Measurements from ENCODE around the gene MUSK.
"Not testable (repeated sequence)": the region's sequence is repeated elsewhere in the genome, so short reads cannot be mapped to it uniquely, and the experiment has no call there.

MUSK gene

GRCh38 chr9:110764006-110764405 lies 95.4 kb downstream of the MUSK start:
- DNase-seq: no peak

DNA sequence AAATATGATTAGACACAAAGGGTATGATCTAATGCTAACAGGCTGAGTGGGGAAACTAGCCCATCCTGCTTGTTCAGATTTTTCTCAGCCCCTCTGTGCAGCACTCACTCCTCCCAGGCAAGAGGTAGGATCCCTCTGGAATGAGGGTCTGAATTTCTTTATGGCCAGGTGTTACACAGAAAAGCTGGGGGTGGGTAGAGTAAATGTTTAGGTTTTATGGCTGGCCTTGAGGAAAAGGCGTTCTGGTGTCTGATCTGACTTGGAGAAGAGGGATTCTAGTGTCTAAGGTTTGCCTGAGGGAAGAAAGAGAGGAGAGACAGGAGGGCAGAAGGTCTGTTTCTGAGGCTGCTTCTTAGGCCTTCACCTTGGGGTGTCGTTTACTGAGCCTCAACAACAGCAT lies 97.3 kb downstream of the MUSK start:
- DNase-seq: no peak

DNA sequence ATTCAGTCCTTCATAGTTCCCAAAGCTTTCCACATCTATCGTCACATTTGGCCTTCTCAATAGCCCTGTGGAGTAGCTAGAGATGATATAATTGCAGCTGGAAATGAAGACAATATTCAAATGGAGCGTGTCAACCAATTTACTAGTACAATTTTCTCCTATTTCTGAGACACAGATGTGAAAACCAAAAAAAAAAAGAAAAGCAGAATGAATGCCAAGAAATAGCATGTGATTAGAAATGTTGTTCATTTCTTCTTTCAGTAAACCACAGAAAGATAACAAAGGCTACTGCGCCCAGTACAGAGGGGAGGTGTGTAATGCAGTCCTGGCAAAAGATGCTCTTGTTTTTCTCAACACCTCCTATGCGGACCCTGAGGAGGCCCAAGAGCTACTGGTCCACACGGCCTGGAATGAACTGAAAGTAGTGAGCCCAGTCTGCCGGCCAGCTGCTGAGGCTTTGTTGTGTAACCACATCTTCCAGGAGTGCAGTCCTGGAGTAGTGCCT lies 99.0 kb downstream of the MUSK start:
- no peak for DNase-seq

GRCh38 chr9:110768886-110769285 lies 100.3 kb downstream of the MUSK start:
- no peak for DNase-seq

- DNase-seq: no peak
Measured at GRCh38 chr9:110769667-110770066, 101.1 kb downstream of the MUSK start.

- DNase-seq: no peak
Measured at GRCh38 chr9:110775724-110776123, 107.1 kb downstream of the MUSK start.

DNA sequence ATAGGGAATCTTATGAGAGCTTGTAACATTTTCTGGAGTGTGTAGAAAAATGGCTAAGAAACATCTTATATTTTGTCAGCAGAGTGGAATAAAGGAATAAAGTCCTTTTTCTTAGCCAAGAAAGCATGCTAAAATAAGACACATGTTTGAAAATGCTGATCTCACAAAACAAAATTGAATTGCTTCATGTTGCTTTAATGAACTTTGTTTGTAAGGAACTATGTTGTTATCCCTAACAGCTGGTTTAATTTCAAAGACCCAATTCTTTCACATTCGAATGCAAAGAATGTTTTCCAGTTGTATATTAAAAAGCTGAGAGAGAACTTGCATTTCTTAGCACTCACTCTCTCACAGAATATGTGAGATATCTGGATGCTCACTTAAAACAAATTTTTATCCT lies 107.6 kb downstream of the MUSK start:
- DNase-seq: no peak

DNA sequence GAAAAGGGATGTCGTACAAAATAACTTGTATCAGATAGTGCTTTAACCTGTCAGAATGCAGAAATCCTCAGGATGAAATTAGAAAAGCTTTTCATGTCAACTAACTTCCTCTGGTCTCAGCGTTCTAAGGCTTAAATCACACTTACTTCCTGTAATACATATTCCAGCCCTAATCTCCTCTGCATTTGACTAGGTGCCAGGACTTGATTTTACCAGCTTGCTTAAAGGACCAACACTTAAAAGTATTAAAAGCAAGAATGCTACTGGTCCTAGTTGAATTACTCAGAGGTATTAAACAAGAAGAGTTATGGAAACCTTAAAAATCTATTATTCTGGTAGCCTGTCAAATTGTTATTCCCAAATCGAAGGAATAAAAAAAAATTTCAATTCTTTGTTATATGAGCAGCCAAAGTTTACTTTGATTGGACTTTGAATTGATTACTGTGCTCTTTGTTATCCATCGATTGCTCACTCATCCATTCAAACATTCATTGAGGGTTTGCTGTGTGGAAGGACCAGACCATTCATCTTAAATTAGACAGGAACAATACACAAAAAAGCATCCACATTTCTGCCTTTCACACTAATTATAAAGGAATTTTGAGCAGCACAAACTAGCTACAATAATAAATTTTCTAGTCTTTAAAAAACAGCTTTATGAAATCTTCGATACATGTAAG lies 108.7 kb downstream of the MUSK start:
- DNase-seq: no peak

- no peak for DNase-seq
Measured at GRCh38 chr9:110777876-110778215, 109.3 kb downstream of the MUSK start.

DNA sequence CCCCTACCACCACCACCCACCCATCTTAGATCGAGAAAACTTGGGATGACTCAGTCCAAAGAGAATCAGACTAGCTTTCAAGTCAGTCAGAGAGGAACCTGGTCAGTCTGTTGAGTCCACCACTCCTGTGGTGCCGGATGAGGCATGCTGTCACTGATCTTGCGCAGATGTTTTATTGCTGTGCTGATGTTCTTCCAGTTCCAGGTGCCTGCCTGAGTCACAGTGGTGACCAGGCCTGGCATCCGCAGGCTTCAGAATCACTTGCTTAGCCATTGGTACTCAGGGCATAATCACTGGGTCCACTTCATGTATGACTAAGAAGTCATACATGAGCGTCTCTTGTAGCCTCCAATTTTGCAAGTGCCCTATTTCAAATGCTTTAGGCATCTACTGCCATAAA lies 114.1 kb downstream of the MUSK start:
- DNase-seq: no peak

GRCh38 chr9:110784309-110784708 lies 115.7 kb downstream of the MUSK start:
- DNase-seq: no peak

- no peak for DNase-seq
Measured at GRCh38 chr9:110785166-110785565, 116.6 kb downstream of the MUSK start.

GRCh38 chr9:110788396-110788795 lies 119.8 kb downstream of the MUSK start:
- DNase-seq: not testable (repeated sequence)

GRCh38 chr9:110788871-110789270 lies 120.3 kb downstream of the MUSK start:
- no peak for DNase-seq

- DNase-seq: no peak
Measured at GRCh38 chr9:110797611-110798010, 129.0 kb downstream of the MUSK start.

GRCh38 chr9:110799396-110799795 lies 130.8 kb downstream of the MUSK start:
- DNase-seq: no peak

- no peak for DNase-seq
Measured at GRCh38 chr9:110801426-110801825, 132.8 kb downstream of the MUSK start.

GRCh38 chr9:110802416-110803035 lies 133.9 kb downstream of the MUSK start:
- DNase-seq: no peak

- no peak for DNase-seq
Measured at GRCh38 chr9:110807956-110808598, 139.5 kb downstream of the MUSK start.

GRCh38 chr9:110808599-110808980 lies 140.0 kb downstream of the MUSK start:
- no peak for DNase-seq

GRCh38 chr9:110809038-110809595 lies 140.5 kb downstream of the MUSK start:
- no peak for DNase-seq

GRCh38 chr9:110810262-110810976 lies 141.8 kb downstream of the MUSK start:
- DNase-seq: no peak

- no peak for DNase-seq
Measured at GRCh38 chr9:110812886-110813285, 144.3 kb downstream of the MUSK start.

Data from NCI-H1694 (cell line).